ENCODE measurements around the gene VRK3. TPM values are rescaled to one million over a fixed set of nuclear protein-coding genes. Genes with fewer than 3 reads are reported as not detected.

VRK3 gene
- total and polyA plus RNA-seq, 2 donors (not counting 1 experiment from before 2014, with no cell fraction given) = 26.9 to 40.6 TPM

GRCh38 chr19:49987159-49987698, 37.9 kb downstream of the VRK3 start:
- DNase-seq (ENCODE audit: low read depth in 2 of 2) = peak; percentile 92
- no peak for TF ChIP-seq EZH2 (IDR thresholded peaks at IDR 0.05; ENCODE audit: low read length, missing control alignments)
- TF ChIP-seq, protein P1, sequence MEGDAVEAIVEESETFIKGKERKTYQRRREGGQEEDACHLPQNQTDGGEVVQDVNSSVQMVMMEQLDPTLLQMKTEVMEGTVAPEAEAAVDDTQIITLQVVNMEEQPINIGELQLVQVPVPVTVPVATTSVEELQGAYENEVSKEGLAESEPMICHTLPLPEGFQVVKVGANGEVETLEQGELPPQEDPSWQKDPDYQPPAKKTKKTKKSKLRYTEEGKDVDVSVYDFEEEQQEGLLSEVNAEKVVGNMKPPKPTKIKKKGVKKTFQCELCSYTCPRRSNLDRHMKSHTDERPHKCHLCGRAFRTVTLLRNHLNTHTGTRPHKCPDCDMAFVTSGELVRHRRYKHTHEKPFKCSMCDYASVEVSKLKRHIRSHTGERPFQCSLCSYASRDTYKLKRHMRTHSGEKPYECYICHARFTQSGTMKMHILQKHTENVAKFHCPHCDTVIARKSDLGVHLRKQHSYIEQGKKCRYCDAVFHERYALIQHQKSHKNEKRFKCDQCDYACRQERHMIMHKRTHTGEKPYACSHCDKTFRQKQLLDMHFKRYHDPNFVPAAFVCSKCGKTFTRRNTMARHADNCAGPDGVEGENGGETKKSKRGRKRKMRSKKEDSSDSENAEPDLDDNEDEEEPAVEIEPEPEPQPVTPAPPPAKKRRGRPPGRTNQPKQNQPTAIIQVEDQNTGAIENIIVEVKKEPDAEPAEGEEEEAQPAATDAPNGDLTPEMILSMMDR (conservative IDR thresholded peaks at IDR 0.05 in 1 of 2, IDR thresholded peaks at IDR 0.05 in 1 of 2; ENCODE audit: low read depth in 1 of 2, low read length in 2 of 2) = peak in 1 of 2 donors; percentile 19
- no peak overlapping the region for H2AFZ ChIP-seq (ENCODE audit: low read length)
- H4K20me1 ChIP-seq (ENCODE audit: control insufficient read depth, extremely low read depth, insufficient read depth, low read length) = no peaks in the 10 kb centered on the region
- no peak overlapping the region for H3K9ac ChIP-seq (ENCODE audit: insufficient read depth, low read length)
- no peak overlapping the region for H3K4me3 ChIP-seq (replicated peaks in 1 of 4; ENCODE audit: control extremely low read depth in 1 of 4, insufficient read depth in 1 of 4, low read depth in 3 of 4, low read length in 4 of 4)
- no peak overlapping the region for H3K27ac ChIP-seq (ENCODE audit: insufficient read depth, low read length)
- H3K79me2 ChIP-seq (ENCODE audit: control insufficient read depth, insufficient read depth, low read length) = no peaks in the 10 kb centered on the region
- peaks cover 2% of the 10 kb centered on the region for H3K4me1 ChIP-seq (ENCODE audit: control insufficient read depth, extremely low read depth, insufficient read depth, low read length)
- no peaks in the 10 kb centered on the region for H3K9me3 ChIP-seq (ENCODE audit: control insufficient read depth, insufficient read depth, low read depth, low read length)
- H3K36me3 ChIP-seq (ENCODE audit: control insufficient read depth, insufficient read depth, low read length) = peaks cover 6% of the 10 kb centered on the region
- no peak overlapping the region for H3K4me2 ChIP-seq (ENCODE audit: extremely low read depth, insufficient read depth, low read length)
- H3K27me3 ChIP-seq (ENCODE audit: control insufficient read depth, insufficient read depth, low read length) = no peaks in the 10 kb centered on the region

DNA sequence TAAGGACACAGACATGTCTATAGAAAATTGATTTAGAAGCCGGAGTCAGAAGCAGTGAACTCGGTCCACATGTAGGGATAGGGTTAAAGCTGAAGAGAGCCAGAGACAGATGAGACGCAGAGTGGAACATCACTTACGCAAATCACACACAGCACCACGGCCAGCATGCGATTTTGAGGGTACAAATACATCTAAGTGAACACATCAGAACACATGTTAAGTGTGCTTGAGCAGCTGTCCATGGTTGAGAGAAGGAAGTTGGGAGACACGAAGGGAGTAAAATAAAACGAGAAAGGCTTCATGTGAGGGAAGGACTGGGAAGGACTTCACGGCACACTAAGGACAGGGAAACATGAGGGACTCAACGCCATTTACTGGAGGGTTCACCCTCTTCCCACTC, 38.8 kb downstream of the VRK3 start:
- H2AFZ ChIP-seq (ENCODE audit: low read length) = no peak overlapping the region
- no peaks in the 10 kb centered on the region for H3K9me3 ChIP-seq (ENCODE audit: control insufficient read depth, insufficient read depth, low read depth, low read length)

GRCh38 chr19:49985871-49986270, 39.3 kb downstream of the VRK3 start:
- no peak for DNase-seq (ENCODE audit: low read depth in 2 of 2)

More for the DNA sequence above, 38.8 kb downstream of the VRK3 start:
- H3K4me3 ChIP-seq (replicated peaks in 1 of 4; ENCODE audit: control extremely low read depth in 1 of 4, insufficient read depth in 1 of 4, low read depth in 3 of 4, low read length in 4 of 4) = no peak overlapping the region
- TF ChIP-seq, protein P1 (conservative IDR thresholded peaks at IDR 0.05 in 1 of 2, IDR thresholded peaks at IDR 0.05 in 1 of 2; ENCODE audit: low read depth in 1 of 2, low read length in 2 of 2) = no peak
- TF ChIP-seq EZH2 (IDR thresholded peaks at IDR 0.05; ENCODE audit: low read length, missing control alignments) = no peak
- DNase-seq (ENCODE audit: low read depth in 2 of 2) = no peak
- H3K27me3 ChIP-seq (ENCODE audit: control insufficient read depth, insufficient read depth, low read length) = no peaks in the 10 kb centered on the region
- H3K36me3 ChIP-seq (ENCODE audit: control insufficient read depth, insufficient read depth, low read length) = peaks cover 6% of the 10 kb centered on the region
- no peaks in the 10 kb centered on the region for H3K79me2 ChIP-seq (ENCODE audit: control insufficient read depth, insufficient read depth, low read length)
- no peaks in the 10 kb centered on the region for H4K20me1 ChIP-seq (ENCODE audit: control insufficient read depth, extremely low read depth, insufficient read depth, low read length)
- no peak overlapping the region for H3K4me2 ChIP-seq (ENCODE audit: extremely low read depth, insufficient read depth, low read length)
- peaks cover 2% of the 10 kb centered on the region for H3K4me1 ChIP-seq (ENCODE audit: control insufficient read depth, extremely low read depth, insufficient read depth, low read length)
- no peak overlapping the region for H3K27ac ChIP-seq (ENCODE audit: insufficient read depth, low read length)
- no peak overlapping the region for H3K9ac ChIP-seq (ENCODE audit: insufficient read depth, low read length)

More at GRCh38 chr19:49985871-49986270, 39.3 kb downstream of the VRK3 start:
- H3K36me3 ChIP-seq (ENCODE audit: control insufficient read depth, insufficient read depth, low read length) = peaks cover 6% of the 10 kb centered on the region
- H3K9ac ChIP-seq (ENCODE audit: insufficient read depth, low read length) = no peak overlapping the region
- no peak overlapping the region for H3K4me3 ChIP-seq (replicated peaks in 1 of 4; ENCODE audit: control extremely low read depth in 1 of 4, insufficient read depth in 1 of 4, low read depth in 3 of 4, low read length in 4 of 4)
- H3K9me3 ChIP-seq (ENCODE audit: control insufficient read depth, insufficient read depth, low read depth, low read length) = no peaks in the 10 kb centered on the region
- no peaks in the 10 kb centered on the region for H3K27me3 ChIP-seq (ENCODE audit: control insufficient read depth, insufficient read depth, low read length)
- no peak overlapping the region for H3K27ac ChIP-seq (ENCODE audit: insufficient read depth, low read length)
- no peaks in the 10 kb centered on the region for H4K20me1 ChIP-seq (ENCODE audit: control insufficient read depth, extremely low read depth, insufficient read depth, low read length)
- no peaks in the 10 kb centered on the region for H3K79me2 ChIP-seq (ENCODE audit: control insufficient read depth, insufficient read depth, low read length)
- H3K4me2 ChIP-seq (ENCODE audit: extremely low read depth, insufficient read depth, low read length) = no peak overlapping the region
- TF ChIP-seq EZH2 (IDR thresholded peaks at IDR 0.05; ENCODE audit: low read length, missing control alignments) = no peak
- TF ChIP-seq, protein P1 (conservative IDR thresholded peaks at IDR 0.05 in 1 of 2, IDR thresholded peaks at IDR 0.05 in 1 of 2; ENCODE audit: low read depth in 1 of 2, low read length in 2 of 2) = no peak
- no peak overlapping the region for H2AFZ ChIP-seq (ENCODE audit: low read length)
- peaks cover 2% of the 10 kb centered on the region for H3K4me1 ChIP-seq (ENCODE audit: control insufficient read depth, extremely low read depth, insufficient read depth, low read length)
